GM19328 (cell line): ENCODE results near the gene RDM1.

Source experiments
- ATAC-seq: cut with Tn5 transposase; IDR thresholded peaks from one replicate; pipeline ENCODE4 v1.9.1; 2021; ENCODE audit warnings: mild to moderate bottlenecking, moderate library complexity; ENCODE audit not compliant: unreplicated experiment

RDM1 gene

DNA sequence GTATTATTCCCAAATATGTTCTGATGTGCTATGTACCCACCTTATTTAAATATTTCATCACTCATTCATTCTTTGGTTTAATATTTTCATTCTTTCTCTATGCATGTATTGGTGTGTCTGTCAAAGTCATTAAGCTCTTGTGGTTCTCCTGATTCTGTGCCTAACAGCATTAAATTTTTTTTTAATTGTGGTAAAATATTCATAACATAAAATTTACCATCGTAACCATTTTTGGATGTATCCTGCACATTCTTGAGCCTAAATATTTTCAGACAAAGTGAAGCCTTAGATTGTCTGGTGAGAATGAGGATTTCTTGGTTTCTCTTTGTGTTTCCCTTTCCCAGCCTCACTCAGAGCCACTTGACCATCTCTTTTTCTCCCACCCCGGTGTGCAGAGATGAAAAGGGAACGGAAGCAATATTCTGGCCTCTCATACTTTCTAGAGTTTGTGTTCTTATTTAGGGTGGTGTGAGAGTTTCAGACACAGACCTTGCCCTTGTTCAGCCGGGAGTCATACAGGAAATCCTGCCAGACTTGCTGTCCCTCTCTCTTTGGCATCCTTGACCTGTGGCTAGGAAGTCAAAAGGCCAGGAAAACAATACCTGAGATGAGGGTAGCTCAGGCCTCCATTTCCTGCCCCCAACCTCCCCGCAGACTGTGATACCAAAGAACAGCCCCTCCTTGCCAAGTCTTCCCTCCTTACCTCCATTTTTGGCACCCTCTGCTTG lies 55.3 kb downstream of the RDM1 start:
- ATAC-seq: no peak

DNA sequence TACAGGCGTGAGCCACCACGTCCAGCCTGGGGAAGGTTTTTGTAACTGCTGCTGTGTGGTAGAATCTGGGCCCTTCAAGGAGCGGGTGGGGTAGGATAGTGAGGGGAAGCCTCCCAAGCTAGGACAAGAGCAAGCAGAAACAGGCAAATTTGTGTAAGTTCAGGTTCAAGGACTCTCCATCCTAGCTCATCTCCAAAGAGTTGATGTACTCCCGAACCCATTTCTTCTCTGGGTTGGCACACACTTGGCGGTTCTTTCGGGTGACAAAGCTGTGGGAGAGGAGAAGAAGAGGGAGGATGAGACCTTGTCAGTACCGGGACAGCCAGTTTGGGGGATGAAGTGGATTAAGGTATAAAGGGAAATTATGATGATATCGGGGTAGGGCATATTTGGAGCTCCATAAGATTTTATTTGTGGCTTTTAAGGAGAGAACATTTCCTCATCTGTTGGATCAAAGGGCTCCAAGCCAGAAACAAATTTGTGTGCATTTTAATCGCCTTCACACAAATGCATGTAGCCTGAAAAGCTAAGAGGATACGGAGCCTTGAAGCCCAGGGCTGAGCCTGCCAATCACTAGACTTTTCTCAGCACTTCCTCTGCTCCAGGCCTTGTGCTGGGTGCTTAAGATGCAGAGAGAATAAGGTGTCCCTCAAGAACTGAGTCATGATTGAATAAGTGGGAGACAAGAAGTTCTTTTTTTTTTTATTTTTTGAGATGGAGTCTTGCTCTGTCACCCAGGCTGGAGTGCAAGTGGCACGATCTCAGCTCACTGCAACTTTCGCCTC lies 58.2 kb downstream of the RDM1 start:
- no peak for ATAC-seq

DNA sequence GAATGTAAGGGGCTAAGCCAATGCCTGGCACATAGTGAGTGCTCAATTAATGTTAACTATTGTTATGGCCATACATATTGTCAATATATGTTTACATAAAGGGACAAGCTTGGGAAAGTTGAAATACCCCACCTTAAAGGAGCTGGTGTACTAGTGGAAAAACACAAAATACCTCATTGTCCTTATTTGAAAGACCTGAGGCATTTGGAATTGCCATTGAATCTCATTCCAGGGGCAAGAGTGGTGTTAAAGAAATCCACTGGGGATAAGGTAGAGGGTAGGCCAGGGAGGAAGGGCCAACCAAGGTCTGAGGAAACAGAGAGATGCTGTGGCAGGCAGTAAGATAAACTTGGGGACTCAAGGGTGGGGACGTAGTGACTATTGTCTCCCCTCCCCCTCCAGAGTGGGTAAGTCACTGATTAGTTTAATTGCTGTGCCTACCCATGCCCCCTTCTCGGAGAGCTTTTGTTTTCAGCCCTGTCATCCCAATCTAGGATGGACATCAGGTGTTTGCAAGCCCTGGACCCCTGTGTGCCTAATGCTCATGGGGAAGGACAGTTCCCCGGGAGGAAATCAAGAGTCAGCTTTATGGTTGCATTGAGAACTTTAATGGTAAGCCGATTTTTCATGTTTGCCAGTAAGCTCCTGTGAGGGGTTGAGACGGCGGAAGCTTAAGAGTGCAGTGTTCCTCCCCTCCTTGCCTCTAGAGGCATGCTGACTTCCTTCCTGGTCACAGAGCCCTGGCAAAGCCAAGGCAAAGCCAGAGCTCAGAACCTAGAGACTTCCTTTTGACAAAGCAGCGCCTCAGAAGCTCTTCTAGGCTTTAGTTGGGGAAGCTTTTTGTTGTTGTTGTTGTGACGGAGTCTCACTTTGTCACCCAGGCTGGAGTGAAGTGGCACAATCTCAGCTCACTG lies 59.4 kb downstream of the RDM1 start:
- no peak for ATAC-seq

- ATAC-seq: no peak
These were observed 61.8 kb downstream of the RDM1 start, which contains the start of gene HEATR9 for GRCh38 chr17:35868737-35869136. Gene HEATR9, minus strand, starts transcription at chr17:35868891. Its CDS starts 149 bp downstream, at chr17:35868742.
